GM21619 (cell line): ENCODE data around the gene KRT38.

Source experiments
- ATAC-seq: cut with Tn5 transposase; IDR thresholded peaks from one replicate; pipeline ENCODE4 v1.9.1; 2021; ENCODE audit not compliant: unreplicated experiment

The KRT38 gene

DNA sequence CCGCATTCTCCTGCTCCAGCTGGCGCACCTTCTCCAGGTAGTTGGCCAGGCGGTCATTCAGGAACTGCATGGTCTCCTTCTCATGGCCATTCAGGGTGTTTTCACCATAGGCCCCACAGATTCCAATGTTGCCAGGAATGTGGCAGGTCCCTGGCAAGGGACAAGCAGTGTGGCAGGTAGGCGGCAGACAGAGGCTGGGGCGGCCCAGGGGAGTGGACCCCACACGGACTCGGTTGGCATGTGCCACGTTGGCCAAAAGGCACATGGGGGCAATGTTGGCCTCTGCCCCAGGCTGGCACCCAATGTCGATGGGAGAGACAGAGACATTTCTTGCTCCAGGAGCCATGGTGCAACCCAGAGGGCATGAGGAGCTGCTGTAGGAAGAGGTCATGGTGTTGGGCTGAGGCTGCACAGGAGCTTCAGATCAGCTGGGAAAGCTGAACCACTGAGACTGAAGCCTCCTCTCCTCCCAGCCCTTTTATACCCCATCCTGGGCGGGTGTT lies at the start of gene KRT38:
TSS of gene KRT38 (minus strand) at position 453 of the 503 bp plus-strand sequence. CDS start at position 391, 62 bp downstream.
- no peak for ATAC-seq

DNA sequence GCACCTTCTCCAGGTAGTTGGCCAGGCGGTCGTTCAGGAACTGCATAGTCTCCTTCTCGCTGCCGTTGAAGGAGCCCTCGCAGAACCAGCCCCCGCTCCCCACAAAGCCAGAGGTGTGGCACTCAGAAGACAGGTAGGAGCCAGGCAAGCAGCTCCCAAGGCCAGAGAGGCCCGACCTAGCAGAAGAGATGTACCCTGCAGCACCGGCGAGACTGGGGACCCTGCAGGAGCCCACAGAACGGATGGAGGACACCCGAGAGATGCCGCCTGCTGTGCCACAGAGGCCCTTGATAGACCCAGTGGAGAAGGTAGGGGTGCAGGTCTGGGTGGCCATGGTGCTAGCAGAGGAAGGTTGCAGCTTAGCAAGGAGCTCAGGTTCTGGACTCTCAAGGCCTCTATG lies 48.7 kb upstream of the KRT38 start, which contains the start of gene KRT36:
TSS of gene KRT36 (minus strand) at position 380 of the 400 bp plus-strand sequence. CDS start at position 334, 46 bp downstream.
- no peak for ATAC-seq

DNA sequence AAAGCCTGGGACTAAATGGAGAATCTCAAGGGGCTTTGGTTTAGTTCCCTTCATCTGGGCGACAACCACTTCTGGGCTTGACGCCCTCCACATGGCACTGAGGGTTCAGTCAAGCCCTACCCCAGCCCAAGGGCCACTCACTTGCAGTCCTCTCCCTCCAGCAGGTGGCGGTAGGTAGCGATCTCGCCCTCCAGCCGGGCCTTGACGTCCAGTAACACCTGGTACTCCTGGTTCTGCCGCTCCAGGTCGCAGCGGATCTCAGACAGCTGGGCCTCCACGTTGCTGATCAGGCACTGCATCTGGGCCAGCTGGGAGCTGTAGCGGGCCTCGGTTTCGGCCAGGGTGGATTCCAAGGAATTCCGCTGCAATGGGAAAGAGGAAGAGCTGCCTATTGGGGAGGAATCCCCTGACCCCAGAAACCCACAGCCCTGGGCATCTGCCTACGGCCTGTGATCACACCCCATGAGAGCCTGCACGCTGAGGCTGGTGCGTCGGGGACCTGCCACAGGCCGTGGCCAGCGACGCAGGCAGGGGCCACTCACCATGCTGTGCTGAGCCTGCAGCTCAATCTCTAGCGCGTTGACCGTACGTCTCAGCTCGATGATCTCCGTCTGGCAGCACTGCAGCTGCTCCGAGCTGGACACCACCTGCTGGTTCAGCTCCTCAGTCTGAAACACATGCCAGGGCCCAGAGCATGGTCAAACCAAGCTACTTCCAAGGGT lies 46.2 kb upstream of the KRT38 start:
- no peak for ATAC-seq

DNA sequence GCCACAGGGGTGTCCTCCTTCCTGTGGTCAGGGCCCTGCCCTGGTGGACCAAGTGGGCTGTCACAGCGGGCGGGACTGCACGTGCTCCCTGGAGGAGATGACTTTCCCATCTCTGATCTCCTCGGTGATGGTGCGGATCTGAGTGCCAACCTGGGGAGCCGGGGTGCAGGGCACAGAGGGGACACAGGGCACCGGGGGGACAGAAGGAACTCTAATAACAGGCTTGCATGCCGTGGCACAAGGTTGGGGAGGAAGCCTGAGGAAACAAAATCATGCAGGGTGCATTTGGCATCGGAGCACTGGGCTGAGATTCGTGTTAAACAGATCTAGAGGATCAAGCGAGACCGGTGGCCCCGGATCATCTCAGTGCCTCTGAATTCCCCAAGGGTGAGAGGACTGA lies 45.5 kb upstream of the KRT38 start:
- ATAC-seq, result no peak

DNA sequence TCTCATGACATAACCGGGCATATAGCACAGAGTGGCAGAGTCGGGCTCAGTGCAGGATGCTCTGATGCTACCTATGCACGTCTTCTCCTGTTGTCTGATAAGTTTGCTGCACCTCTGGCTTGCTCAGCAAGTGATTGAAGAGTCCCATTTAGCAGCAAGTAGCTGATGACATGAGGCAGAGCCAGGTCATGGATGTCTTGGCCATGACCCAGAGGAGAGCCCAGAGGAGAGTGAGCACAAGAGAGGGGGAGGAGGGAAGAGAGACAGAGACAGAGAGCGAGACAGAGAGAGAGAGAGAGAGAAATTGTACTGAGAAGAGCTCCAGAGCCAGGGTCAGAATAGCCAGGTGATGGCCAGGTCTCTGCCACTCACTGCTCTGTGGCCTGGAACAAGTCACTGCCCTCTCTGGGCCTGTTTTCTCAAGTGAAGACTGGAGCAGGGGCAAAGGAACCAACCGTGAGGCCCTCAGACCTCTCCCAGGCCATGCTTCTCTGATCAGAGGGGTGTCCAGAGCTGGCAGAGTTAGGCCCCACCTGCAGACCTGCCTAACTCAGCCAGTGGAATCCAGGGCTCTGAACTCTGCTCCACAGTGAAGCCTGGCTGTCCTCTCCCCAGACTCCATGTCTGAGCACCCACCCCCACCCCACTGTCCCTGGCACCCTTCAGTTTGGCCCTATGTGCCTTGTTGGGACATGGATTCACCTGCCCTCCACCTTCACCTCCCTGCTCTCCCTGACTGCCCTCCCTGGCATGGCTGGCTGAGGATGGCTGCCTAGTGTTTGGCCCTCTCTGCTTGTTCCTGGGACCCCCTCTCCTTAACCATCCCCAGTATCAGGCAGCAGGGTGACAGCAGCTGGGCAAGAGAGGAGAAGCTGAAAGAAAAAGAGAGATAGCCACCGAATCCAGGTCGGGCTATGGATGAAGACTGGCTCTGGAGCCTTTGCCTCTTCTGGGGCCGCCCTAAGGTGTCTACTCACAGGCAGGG lies 44.4 kb upstream of the KRT38 start:
- ATAC-seq, result no peak

DNA sequence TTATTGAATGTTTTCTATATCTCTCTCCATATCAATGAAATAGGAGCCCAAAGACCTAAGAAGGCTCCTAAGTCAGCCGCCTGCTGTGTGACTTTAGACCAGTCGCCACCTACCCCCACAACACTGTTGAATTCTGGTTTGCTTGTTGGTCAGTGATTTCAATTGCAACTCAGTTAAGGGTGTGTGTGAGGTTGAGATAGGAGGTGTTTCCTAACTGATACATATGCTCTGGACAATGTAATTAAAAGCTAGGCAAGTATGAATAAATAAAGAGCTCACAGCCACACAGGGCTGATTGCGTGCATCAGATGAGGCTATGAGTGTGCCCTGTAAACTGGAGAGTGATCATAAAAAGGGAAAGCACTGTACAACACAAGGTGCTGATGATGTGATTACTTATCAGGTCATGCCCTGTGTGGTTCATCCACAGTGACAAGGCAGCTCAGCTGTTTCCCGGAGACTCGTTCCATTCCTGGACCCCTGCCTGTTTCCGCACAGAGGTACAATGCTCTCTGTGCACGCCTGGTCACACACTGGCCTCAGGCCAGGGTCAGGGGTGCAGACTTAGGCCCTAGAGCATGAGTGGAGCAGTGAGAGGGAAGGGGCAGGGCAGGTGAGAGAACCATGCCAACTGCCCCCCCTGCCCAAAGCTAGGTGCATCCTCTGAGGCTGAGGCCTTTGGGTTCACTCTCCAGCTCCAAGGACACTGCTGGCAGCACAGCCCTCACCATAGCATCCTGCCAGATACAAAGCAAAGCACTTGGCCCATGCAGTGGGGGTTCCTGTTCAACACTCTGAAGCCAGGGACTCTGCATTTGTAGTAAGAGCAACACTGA lies 43.4 kb upstream of the KRT38 start:
- no peak for ATAC-seq

DNA sequence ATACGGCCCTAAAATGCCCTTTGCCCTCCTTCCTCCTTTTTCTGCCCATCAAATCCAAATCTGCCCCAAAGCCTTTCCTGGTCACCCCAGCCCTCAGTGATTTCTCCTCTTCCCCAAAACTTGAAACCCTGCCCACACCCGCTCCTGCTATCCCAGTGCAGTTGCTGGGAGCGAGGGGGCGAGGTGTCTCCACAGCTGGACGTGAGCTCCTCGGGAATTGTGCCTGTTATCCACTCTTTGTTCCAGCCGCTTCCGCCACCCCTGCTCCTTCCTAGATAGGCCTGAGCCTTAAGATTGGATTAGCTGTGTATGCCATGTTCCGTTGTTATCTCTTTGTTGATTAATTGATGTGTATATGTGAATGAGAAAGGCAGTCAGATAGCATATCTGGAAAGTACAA lies 42.7 kb upstream of the KRT38 start:
- no peak for ATAC-seq

DNA sequence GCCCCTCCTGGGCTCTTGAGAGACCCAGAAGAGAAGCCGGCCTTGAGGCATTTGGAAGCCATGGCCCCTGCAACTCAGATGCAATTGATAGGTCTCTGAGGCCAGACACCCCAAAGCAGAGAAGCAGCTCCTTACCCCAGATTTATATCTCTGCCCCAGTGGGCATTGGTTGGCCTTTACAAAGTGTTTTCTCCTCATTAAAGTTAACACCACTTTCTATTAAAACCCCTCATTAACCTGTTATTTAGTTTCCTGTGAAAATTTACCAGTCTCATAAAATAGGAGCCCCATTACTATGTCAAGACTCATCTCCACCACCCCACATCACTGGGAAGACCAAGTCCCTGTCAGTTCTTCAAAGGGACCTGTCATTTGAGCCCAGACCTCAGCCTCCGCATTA lies 40.3 kb upstream of the KRT38 start, which contains the start of gene KRT35:
TSS of gene KRT35 (minus strand) at position 116 of the 400 bp plus-strand sequence. CDS start at position 62, 54 bp downstream.
- no peak for ATAC-seq

DNA sequence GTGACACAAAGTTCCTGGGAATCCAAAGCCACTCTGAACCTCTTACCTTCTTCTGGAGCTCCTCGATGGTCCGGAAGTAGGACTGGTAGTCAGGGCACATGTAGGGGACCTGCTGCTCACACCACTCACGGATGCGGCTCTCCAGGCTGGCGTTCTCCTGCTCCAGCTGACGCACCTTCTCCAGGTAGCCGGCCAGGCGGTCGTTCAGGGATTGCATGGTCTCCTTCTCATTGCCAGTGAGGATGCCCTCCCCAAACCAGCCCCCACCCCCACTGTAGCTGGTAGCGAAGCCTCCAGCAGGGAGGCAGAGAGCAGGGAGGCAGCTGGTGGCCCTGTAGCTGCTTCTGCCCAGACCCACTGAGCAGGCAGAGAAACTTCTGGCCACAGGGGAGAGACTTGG lies 39.8 kb upstream of the KRT38 start:
- ATAC-seq, result no peak

DNA sequence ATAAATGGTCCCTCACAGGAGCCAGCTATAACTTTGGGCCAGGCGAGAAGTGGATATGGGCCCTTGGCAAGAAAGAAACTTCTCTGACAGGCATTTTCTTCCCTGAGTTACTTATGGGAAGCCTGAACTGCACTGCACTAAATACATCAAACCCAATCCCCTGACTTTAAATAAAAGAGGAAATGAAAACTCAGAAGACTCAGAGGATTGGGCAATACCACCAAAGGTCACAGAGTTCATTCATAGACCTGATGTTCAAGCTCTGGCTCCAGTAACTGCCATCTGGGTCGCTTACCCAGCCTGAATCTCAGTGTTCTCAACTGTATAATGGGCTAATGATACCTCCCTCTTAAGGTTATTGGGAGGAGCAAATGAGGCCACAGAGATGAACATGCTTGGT lies 39.4 kb upstream of the KRT38 start:
- ATAC-seq, result no peak

DNA sequence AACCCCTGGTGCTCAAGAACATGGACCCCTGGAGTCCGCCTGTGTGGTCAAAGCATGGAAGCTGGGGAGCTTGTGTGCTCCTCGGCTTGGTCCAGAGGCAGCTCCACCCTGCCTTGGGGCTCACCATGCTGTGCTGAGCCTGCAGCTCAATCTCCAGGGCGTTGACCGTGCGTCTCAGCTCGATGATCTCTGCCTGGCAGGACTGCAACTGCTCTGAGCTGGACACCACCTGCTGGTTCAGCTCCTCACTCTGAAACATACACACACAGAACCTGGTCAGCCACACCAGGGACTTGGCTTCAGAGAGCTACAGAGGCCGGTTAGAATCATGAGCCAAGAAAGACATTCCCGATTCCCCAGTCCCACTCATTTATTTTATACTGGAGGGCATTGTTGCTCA lies 37.5 kb upstream of the KRT38 start:
- ATAC-seq, result no peak

DNA sequence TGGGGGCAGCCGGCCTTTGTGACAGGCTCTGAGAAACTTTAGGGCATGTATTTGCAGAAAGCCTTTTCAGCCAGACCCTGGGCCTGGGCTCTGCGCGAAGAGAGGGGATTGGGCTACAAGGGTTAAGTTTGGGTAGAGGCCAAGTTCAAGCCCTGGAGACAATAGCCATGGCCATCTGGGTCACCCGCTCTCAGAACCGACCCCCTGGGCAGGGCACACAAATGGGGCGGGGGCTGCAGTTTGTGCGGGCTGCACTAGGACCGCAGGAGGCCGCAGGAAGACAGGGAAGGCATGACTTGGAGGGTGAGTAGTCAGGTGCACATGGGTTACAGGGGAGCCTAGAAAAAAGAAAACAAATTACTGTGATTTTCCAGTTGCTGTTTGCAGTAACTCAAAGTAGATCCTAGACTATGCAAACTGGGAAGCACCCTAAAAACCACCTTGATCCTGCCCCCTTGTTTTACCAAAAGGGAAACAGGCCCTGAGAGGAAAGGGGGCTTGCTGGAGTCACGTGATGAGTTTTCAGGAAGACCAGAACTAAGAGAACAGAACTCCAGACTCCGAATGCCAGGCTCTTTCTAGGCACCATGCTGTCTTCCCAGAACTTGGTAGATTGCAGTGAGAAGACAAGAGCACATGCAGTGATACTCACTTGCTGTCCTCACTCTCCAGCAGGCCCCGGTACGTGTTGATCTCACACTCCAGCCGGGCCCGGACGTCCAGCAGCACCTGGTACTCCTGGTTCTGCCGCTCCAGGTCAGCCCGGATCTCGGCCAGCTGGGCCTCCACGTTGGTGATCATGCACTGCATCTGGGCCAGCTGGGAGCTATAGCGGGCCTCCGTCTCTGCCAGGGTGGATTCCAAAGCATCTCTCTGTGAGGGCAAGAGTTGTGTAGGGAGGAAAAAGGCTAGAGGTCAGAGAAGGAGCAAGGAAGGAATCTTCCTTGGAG lies 36.4 kb upstream of the KRT38 start:
- no peak for ATAC-seq

DNA sequence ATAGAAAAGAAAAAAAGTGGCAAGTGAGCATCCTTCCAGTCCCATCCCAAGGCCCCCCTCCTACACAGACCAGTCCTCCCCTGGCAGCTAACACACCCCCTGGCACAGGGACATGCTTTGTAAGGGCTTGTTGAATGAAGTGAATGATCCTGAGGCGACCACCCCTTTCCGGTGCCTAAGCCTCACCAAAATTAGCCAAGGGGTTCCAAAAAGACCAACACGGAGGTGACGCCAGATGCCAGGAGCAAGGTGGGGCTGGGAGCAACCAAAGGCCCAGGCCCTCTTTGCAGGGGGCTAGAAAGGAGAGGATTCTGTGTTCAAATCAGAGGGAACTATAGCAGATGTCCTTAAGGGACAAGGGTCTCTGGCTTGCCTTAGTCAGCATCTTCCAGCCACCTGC lies 34.6 kb upstream of the KRT38 start:
- no peak for ATAC-seq

DNA sequence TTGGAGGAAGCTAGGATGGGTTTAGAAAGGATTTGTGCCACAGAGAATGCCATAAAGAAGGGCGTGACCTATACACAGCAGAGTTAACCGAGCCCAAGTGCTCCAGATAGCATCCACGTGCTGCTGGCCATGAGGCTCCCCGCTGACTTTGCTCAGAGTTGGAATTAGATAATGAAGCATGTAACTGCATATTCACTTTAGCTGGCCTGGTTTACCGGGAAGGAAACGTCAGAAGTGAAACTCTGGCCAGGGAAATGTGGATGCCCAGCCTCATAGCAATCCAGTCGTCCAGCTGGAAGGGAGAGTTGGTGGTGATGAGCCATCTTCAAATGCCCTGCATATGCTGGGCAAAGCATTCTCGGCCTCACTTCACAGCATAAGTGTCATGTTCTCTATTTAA lies 34.1 kb upstream of the KRT38 start:
- no peak for ATAC-seq

DNA sequence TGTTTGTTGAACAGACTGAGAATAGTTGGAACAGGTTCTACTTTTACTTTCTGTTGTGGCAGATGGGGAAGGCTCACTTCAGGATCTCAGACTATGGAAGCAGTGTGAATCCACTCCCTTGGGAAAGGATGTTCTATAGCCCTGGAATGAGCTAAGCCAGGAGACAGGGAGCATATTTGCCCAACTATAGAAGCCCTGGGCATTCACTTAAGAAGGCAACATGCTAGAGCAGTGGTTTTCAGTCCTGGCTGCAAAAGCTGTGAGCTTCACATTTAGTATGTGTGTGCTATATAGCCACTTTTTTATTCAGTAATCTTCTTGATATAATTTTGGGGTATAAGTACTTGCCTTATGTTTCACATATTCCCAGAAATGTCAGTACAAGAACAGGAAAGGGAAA lies 27.6 kb upstream of the KRT38 start:
- ATAC-seq, result no peak

DNA sequence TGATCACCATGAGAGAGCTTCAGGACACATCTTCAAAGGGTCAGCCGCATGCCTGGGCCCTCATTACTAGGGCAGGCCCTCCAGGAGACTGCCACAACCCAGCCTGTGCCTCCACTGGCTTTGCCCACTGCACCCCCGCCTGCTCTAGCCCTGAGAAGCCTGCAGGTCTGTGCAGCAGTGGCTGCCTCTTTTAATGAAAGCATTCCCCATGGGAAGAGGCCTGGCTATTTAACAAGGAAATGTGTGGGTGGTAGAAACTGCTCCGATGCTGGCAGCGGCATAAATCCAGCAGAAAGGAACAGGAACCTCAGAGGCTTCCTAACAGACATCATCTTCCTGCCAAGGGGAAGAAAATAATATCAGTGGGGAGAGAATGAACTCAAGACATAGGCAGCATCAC lies 26.8 kb upstream of the KRT38 start:
- ATAC-seq, result no peak

DNA sequence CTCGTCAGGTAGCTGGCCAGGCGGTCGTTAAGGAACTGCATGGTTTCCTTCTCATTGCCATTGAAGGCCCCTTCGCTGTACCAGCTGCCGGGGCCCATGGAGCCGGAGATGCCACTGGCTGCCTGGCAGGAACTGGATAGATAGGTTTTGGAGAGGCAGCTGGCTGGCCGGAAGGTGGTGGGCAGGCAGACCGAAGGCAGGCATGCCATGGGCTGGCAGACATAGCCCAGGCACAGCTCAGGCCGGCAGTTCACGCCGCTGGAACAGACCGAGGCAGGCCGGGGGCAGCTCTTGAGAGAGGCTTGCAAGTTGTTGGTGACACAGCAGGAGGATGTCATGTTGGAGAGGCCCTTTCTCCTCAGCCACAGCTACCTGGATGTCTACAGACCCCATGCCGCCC lies 26.2 kb upstream of the KRT38 start, which contains the start of gene KRT32:
TSS of gene KRT32 (minus strand) at position 399 of the 400 bp plus-strand sequence. CDS start at position 338, 61 bp downstream.
- ATAC-seq, result no peak

DNA sequence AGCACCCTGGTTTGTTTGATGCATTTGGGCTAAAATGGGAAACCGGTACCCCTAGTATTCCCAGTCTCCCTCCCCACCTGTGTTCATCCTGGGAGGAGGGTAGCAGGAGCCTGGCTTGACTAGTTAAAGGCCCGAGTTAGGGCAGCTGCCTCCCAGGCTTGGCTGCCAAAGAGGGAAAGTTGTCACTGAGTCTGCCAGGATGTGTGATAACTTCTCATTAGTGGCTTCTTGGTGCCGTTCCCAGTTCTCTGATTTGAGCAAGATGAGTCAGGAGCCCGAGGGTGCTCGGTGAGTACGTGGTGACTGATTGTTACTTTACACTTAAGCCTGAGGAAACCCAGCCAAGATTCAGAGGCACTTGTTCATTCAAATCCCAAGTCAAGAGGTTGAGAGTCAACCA lies 23.9 kb upstream of the KRT38 start:
- no peak for ATAC-seq

DNA sequence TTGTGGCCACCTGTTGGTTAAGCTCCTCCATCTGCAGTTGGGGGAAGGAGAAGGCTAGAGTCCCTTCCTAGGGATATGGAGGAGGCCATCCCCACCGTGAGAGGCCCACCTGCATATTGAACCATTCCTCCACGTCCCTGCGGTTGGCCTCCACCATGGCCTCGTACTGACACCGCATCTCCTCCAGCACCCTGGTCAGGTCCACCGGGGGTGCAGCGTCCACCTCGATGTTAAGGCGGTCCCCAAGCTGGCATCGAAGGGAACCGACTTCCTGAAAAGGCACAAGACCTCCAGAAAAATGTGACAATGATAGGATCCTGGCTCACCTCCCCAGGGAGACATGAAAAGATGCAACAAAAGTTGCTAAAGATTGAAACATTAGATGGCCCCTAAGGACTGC lies 23.4 kb upstream of the KRT38 start:
- ATAC-seq, result no peak

DNA sequence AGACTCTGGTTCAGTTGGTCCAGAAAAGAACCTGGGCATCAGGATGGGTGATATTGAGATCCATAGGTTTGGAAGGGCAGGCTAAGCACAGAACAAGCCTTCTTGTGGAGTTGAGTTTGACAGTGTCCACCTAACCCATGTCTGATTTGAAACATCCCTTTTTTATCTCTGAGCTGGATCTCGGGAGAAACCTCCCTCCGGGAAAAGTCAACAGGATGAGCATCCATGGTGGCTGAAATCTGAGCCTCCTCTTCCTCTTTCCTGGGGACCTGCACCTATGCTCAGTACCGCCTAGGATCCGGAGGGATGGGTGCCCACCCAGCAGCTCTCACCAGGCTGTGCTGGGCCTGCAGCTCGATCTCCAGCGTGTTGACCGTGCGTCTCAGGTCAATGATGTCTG lies 23.0 kb upstream of the KRT38 start:
- no peak for ATAC-seq
